Esophagus muscularis mucosa (tissue), 4 donors: ENCODE data around the gene HEATR5B. TPM values are rescaled to one million over a fixed set of nuclear protein-coding genes. Genes with fewer than 3 reads are reported as not detected.

Source experiments
- DNase-seq: peaks from one replicate; pipeline ENCODE4 v3.0.0-alpha.2; 2017; ENCODE audit errors: extremely low spot score
- H3K27ac ChIP-seq, 4 donors: fragments of 200-600 bp; sonication (generic); replicated peaks in 1 of 4; 1 replicate in 3 of 4; 2 replicates in 1 of 4; pipeline ENCODE4 v1.5.1; 2016 to 2019; ENCODE audit warnings: mild to moderate bottlenecking in 1 of 4
- H3K27me3 ChIP-seq, 4 donors: fragments of 200-600 bp; sonication (generic); one replicate each; pipeline versions ENCODE4 v1.5.1 to v1.6.0; 2016 to 2019
- H3K36me3 ChIP-seq, 4 donors: fragments of 200-600 bp; sonication (generic); one replicate each; pipeline ENCODE4 v1.5.1; 2016 to 2019
- H3K4me1 ChIP-seq, 4 donors: fragments of 200-600 bp; sonication (generic); one replicate each; pipeline ENCODE4 v1.5.1; 2016 to 2019
- H3K4me3 ChIP-seq, 4 donors: fragments of 200-600 bp; sonication (generic); 1 replicate in 2 of 4; 2 replicates in 2 of 4; pipeline ENCODE4 v1.5.1; 2016 to 2019; ENCODE audit warnings: mild to moderate bottlenecking in 4 of 4, moderate library complexity in 1 of 4
- H3K9me3 ChIP-seq, 4 donors: fragments of 200-600 bp; sonication (generic); 1 replicate in 3 of 4; 2 replicates in 1 of 4; pipeline ENCODE4 v1.5.1; 2016 to 2019
- CTCF ChIP-seq, 3 experiments: fragments of 200-600 bp in 2 of 3; fragments of 450-650 bp in 1 of 3; sonication (generic) in 2 of 3; IDR thresholded peaks; one replicate each; pipeline ENCODE4 v1.5.1; 2017 to 2019; ENCODE audit warnings: antibody characterized with exemption in 3 of 3, mild to moderate bottlenecking in 2 of 3, moderate library complexity in 1 of 3
- EP300 ChIP-seq: sonication (generic); formaldehyde crosslinking; IDR thresholded peaks from one replicate; pipeline ENCODE4 v1.6.1; 2017; ENCODE audit warnings: antibody characterized with exemption
- POLR2A ChIP-seq: fragments of 450-650 bp; IDR thresholded peaks from one replicate; pipeline ENCODE4 v1.6.1; 2017; ENCODE audit warnings: antibody characterized with exemption, moderate library complexity, mild to moderate bottlenecking, low read depth
- POLR2AphosphoS5 ChIP-seq, 2 donors: sonication (generic); formaldehyde crosslinking; IDR thresholded peaks; one replicate each; pipeline ENCODE4 v1.6.1; 2017; ENCODE audit warnings: antibody characterized with exemption in 2 of 2
- WGBS: methylation state at CpG from one replicate; pipeline ENCODE4 v1.1.5; 2018; 5-methylcytosine and 5-hydroxymethylcytosine counted together
- intact Hi-C: fragments of 100-400 bp; cut with DNase I; formaldehyde crosslinking; loops from one replicate; pipeline ENCODE4 v1.15.1; 2023
- total RNA-seq, 4 donors: library from RNA; depleted of rRNA; stranded (reverse); fragments of >200 nt; gene quantifications; one replicate each; pipeline versions ENCODE4 v1.1.0 to v1.2.1, GENCODE V29; 2016

Gene HEATR5B
- total RNA-seq, 4 donors from 2014 or later: 14.6 to 21.2 (median 16.7) TPM

- Histone ChIP-seq H3K27ac (peak overlapping the region in 1 of 4 donors; percentile 92), H3K4me1 (peaks cover 10 to 40% (median 25%) of the 10 kb centered on the region in 4 donors), H3K9me3 (no peaks in the 10 kb centered on the region), H3K4me3 (peak overlapping the region; percentile 90 to 99 (median 98)), H3K36me3 (no peaks in the 10 kb centered on the region), H3K27me3 (no peaks in the 10 kb centered on the region)
- no peak for DNase-seq
- intact Hi-C loops: no loop called here
- WGBS: 33% methylated on average over 2 of the region's 2 CpGs
- no peak for TF ChIP-seq CTCF (IDR thresholded peaks at IDR 0.05)
- TF ChIP-seq POLR2AphosphoS5 (IDR thresholded peaks at IDR 0.05): no peak
- TF ChIP-seq EP300: no peak
- TF ChIP-seq POLR2A: no peak
Observed at GRCh38 chr2:36965206-36965605, 119.0 kb downstream of the HEATR5B start.

GRCh38 chr2:36964496-36965058 lies 119.6 kb downstream of the HEATR5B start:
- Histone ChIP-seq H3K27me3 (no peaks in the 10 kb centered on the region), H3K36me3 (no peaks in the 10 kb centered on the region), H3K4me3 (peak overlapping the region; percentile 90 to 99 (median 98)), H3K9me3 (no peaks in the 10 kb centered on the region), H3K27ac (no peak overlapping the region), H3K4me1 (peaks cover 10 to 45% (median 28%) of the 10 kb centered on the region in 4 donors)
- intact Hi-C loops: no loop called here
- WGBS: 79% methylated on average over 5 of the region's 5 CpGs
- no peak for TF ChIP-seq POLR2A
- TF ChIP-seq CTCF (IDR thresholded peaks at IDR 0.05): no peak
- no peak for TF ChIP-seq EP300
- TF ChIP-seq POLR2AphosphoS5 (IDR thresholded peaks at IDR 0.05): no peak
- no peak for DNase-seq

- Histone ChIP-seq H3K27ac (no peak overlapping the region), H3K9me3 (no peaks in the 10 kb centered on the region), H3K4me3 (no peak overlapping the region), H3K4me1 (peaks cover 10 to 45% (median 28%) of the 10 kb centered on the region in 4 donors), H3K27me3 (no peaks in the 10 kb centered on the region), H3K36me3 (no peaks in the 10 kb centered on the region)
- 96% methylated on average over 4 of the region's 4 CpGs for WGBS
- DNase-seq: no peak
- intact Hi-C loops: no loop called here
- TF ChIP-seq POLR2A (no peak), POLR2AphosphoS5 (IDR thresholded peaks at IDR 0.05) (no peak), CTCF (IDR thresholded peaks at IDR 0.05) (no peak), EP300 (no peak)
Observed at GRCh38 chr2:36963734-36964133, 120.4 kb downstream of the HEATR5B start.

- DNase-seq: no peak
- H3K4me1 ChIP-seq: peaks cover 10 to 45% (median 28%) of the 10 kb centered on the region in 4 donors
- intact Hi-C loops: no loop called here
- no peaks in the 10 kb centered on the region for H3K9me3 ChIP-seq
- TF ChIP-seq CTCF (IDR thresholded peaks at IDR 0.05): no peak
- TF ChIP-seq POLR2A: no peak
- no peak for TF ChIP-seq POLR2AphosphoS5 (IDR thresholded peaks at IDR 0.05)
- no peak for TF ChIP-seq EP300
- H3K27ac ChIP-seq: no peak overlapping the region
- WGBS: 79% methylated on average over 4 of the region's 4 CpGs
- no peaks in the 10 kb centered on the region for H3K36me3 ChIP-seq
- no peaks in the 10 kb centered on the region for H3K27me3 ChIP-seq
- H3K4me3 ChIP-seq: no peak overlapping the region
Observed at GRCh38 chr2:36963106-36963505, 121.1 kb downstream of the HEATR5B start.

GRCh38 chr2:36960773-36961172 lies 123.4 kb downstream of the HEATR5B start:
- DNase-seq: no peak
- Histone ChIP-seq H3K4me3 (no peak overlapping the region), H3K36me3 (no peaks in the 10 kb centered on the region), H3K27ac (no peak overlapping the region), H3K9me3 (no peaks in the 10 kb centered on the region), H3K27me3 (no peaks in the 10 kb centered on the region), H3K4me1 (peaks cover 20 to 43% (median 22%) of the 10 kb centered on the region in 4 donors)
- intact Hi-C loops: no loop called here
- TF ChIP-seq EP300: no peak
- no peak for TF ChIP-seq POLR2AphosphoS5 (IDR thresholded peaks at IDR 0.05)
- no peak for TF ChIP-seq POLR2A
- 95% methylated on average over 5 of the region's 5 CpGs for WGBS
